EH (cell line): ENCODE measurements around the gene ATL1.
A peak's percentile ranks its signal among the peaks of the same experiment; 100 is the strongest.
"Not testable (repeated sequence)": the region's sequence is repeated elsewhere in the genome, so short reads cannot be mapped to it uniquely, and the experiment has no call there.

ENCODE experiments used
- DNase-seq: peaks from one replicate; pipeline ENCODE4 v3.0.0-alpha.2; 2015; ENCODE audit warnings: low read depth

Gene ATL1

DNA sequence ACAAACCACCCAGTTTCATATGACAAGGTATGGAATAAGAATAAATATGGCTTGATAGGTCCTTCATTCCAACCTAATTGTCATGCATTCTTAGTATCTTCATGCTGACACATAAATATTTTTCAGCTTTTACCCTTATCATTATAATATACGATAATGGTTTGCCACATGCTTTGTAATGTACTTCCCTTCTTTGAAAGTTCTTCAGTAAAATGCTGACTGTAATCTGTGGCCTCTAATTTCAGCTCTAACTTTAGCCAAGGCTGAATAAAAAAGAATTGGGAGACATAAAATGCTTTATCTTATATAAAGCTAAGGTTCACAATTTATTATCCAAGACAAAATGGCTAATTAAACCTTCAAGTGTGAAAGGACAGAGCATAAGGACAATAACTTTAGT, 24.9 kb upstream of the ATL1 start:
- DNase-seq = no peak

DNA sequence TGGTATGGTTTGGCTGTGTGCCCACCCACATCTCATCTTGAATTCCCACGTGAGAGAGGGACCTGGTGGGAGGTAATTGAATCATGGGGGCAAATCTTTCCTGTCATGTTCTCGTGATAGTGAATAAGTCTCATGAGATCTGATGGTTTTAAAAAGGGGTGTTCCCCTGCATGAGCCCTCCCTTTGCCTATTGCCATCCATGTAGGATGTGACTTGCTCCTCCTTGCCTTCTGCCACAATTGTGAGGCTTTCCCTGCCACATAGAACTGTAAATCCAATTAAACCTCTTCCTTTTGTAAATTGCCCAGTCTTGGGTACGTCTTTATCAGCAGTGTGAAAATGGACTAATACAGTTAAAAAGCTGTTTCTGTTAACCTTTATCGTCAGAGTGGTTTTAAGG, 21.9 kb upstream of the ATL1 start:
- DNase-seq = not testable (repeated sequence)

DNA sequence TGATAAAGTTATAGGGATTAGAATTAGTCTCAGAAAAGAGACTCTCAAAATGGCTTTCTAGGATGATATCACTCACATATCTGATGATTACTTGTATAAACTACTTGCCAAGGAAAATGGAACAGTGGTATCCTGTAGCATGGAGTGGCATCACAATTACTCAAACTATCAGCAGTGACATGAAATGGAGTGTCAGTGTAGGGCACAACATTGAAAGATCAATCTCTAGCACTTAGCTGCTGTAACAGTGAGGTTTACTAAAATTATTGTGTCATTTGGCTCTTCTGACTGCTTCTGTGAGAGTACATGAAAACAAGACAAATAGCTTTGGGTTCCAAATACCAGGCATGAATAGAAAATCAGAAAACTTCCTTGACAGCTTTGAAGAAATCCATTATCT, 20.9 kb upstream of the ATL1 start:
- no peak for DNase-seq

GRCh38 chr14:50541159-50541567, 18.8 kb upstream of the ATL1 start:
- no peak for DNase-seq

DNA sequence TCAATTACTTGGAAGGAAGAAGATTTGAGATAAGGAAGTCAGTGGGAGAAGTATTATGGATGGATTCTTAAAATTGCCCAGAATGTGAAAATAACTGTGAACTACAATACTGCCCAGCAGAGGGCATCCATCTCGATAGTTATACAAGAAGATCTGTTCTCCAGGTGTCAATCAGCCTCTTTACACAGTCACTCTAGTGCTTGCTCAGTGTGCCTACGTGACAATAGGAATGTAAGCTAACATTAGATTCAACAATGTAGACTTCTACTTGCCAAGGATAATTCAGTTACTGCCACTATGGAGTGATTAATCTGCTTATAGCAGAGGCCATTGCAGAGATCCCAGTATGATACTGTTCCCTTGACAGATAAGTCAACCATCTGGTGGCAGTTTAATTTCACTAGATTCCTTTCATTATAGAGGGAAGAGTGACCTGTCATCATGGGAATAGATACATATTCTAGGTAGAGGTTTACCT, 17.0 kb upstream of the ATL1 start:
- DNase-seq = peak; percentile 61

- DNase-seq = no peak
These were observed 15.0 kb upstream of the ATL1 start for GRCh38 chr14:50544911-50545310.

- DNase-seq = no peak
These were observed 14.3 kb upstream of the ATL1 start for GRCh38 chr14:50545618-50546017.

GRCh38 chr14:50550294-50550693, 9.7 kb upstream of the ATL1 start:
- DNase-seq = no peak

DNA sequence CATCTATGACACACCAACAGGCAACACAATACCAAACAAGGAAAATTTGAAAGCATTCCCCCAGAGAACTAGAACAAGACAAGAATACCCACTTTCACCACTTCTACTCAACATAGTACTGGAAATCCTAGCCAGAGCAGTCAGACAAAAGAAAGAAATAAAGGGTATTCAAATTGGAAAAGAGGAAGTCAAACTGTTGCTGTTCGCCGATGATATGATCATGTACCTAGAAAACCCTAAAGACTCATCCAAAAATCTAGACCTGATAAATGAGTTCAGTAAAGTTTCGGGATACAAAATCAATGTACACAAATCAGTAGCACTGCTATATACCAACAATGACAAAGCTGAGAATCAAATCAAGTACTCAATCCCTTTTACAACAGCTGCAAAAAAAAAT, 8.1 kb upstream of the ATL1 start:
- no peak for DNase-seq

- DNase-seq = peak; percentile 8
These were observed 7.1 kb upstream of the ATL1 start for GRCh38 chr14:50552796-50553195.

GRCh38 chr14:50560931-50561285, 963 bp downstream of the ATL1 start:
- DNase-seq = peak; percentile 66

DNA sequence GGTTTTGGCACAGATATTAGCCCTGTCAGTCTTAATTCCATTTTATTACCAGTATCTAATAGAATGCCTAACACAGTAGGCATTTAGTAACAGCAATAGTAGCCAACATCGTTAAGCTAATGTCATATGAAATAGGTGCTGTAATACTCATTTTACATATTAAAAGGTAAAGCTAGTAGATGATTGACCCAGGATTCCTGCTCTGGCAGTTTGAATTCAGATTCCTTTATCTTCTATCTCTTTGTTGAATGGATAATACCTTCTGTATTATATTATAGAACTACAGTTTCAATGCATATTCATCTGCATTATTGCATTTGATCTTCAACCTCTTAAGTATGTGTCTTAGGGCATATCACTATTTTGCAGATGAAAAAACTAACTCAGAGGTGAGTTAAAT, 2.9 kb downstream of the ATL1 start:
- DNase-seq = no peak

- no peak for DNase-seq
These were observed 9.8 kb downstream of the ATL1 start for GRCh38 chr14:50569714-50570274.

GRCh38 chr14:50573862-50574261, 13.9 kb downstream of the ATL1 start:
- no peak for DNase-seq

- DNase-seq = no peak
These were observed 15.8 kb downstream of the ATL1 start for GRCh38 chr14:50575769-50576168.

GRCh38 chr14:50577982-50578381, 18.0 kb downstream of the ATL1 start:
- no peak for DNase-seq

- no peak for DNase-seq
These were observed 18.5 kb downstream of the ATL1 start for GRCh38 chr14:50578433-50578832.

GRCh38 chr14:50590464-50590863, 30.5 kb downstream of the ATL1 start:
- no peak for DNase-seq

DNA sequence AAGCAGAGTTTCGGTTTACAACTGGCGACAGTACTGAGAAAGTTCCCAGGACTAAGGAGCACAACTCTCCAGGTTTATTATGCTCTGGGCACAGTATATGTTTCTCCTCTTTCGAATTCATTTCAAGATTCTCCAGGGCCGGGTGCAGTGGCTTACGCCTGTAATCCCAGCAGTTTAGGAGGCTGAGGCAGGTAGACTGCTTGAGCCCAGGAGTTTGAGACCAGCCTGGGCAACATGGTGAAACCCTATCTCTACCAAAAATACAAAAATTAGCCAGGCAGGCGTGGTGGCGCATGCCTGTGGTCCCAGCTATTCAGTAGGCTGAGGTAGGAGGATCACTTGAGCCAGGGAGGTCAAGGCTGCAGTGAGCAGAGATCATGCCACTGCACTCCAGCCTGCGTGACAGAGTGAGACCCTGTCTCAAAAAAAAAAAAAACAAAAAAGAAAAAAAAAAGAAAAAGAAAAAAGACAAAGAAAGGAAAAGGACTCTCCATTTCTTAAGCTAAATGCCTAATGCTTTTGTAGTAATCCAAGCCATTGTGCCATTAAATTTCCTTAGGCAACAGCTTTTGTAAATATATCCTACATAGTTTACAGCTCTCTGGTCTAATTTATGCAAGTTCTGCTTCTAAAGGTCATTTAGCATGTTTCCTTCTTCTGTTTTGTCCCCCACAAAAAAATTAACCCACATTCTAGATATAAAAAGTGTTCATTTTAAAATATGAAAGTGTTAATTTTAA, 34.8 kb downstream of the ATL1 start:
- no peak for DNase-seq

DNA sequence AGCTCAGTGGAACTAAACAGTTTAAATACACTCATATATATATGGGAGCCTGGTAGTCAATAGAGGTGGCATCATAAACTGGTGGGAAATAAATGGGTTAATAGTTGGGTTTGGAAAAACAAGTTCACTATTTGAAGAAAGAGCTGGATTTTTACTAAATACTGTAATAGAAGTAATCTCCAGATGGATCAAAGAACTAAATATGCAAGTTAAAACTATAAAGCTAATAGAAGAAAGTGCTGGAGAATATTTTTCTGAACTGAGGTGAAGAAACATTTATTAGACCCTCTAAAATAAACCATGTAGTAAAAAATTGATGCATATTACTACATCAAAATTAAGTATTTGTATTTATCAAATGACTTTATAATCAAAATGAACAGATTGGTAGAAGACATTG, 38.8 kb downstream of the ATL1 start:
- no peak for DNase-seq

GRCh38 chr14:50599700-50600444, 39.9 kb downstream of the ATL1 start:
- peak; percentile 57 for DNase-seq

- no peak for DNase-seq
These were observed 40.9 kb downstream of the ATL1 start for GRCh38 chr14:50600849-50601248.

DNA sequence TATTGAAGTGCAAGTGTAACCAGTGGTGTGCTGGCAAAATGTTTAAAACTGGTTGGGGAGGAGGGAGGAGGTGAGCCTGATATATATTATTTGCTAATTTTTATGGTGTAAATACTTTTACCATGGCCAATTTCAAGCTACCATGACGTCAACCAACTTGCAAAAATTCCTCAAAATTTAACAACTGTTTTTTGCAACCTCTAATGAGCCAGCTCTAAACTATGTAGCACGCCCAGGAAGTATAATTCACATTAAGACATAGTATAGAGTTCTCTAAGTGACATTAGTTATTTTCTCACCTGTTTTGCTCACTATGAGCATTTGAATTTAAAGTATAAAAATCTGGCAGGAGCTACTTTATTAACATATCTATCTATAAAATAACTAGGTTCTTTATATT, 41.4 kb downstream of the ATL1 start:
- peak; percentile 67 for DNase-seq
